GM04504 (cell line): ENCODE results near the gene ACER2.
A peak's percentile ranks its signal among the peaks of the same experiment; 100 is the strongest.
"Not testable (repeated sequence)": the region's sequence is repeated elsewhere in the genome, so short reads cannot be mapped to it uniquely, and the experiment has no call there.

ENCODE experiments used
- DNase-seq: peaks from one replicate; pipeline ENCODE4 v3.0.0-alpha.2; 2012; ENCODE audit warnings: low read depth

The ACER2 gene

GRCh38 chr9:19408693-19409400, at the start of gene ACER2:
ACER2 (plus strand) TSS chr9:19409009; CDS start chr9:19409085, 76 bp downstream.
- DNase-seq: peak; percentile 74

- no peak for DNase-seq
Observed at GRCh38 chr9:19369107-19369506, 39.7 kb upstream of the ACER2 start.

GRCh38 chr9:19371942-19372341, 36.9 kb upstream of the ACER2 start:
- DNase-seq: no peak

GRCh38 chr9:19372567-19372966, 36.2 kb upstream of the ACER2 start:
- DNase-seq: no peak

GRCh38 chr9:19373527-19373926, 35.3 kb upstream of the ACER2 start:
- no peak for DNase-seq

GRCh38 chr9:19375538-19375937, 33.3 kb upstream of the ACER2 start:
- no peak for DNase-seq

GRCh38 chr9:19376931-19377330, 31.9 kb upstream of the ACER2 start:
- no peak for DNase-seq

- DNase-seq: no peak
Observed at GRCh38 chr9:19378164-19378563, 30.6 kb upstream of the ACER2 start.

GRCh38 chr9:19378647-19379046, 30.2 kb upstream of the ACER2 start:
- DNase-seq: no peak

GRCh38 chr9:19379283-19379682, 29.5 kb upstream of the ACER2 start:
- no peak for DNase-seq

- DNase-seq: peak; percentile 15
Observed at GRCh38 chr9:19379697-19380046, 29.1 kb upstream of the ACER2 start.

- DNase-seq: no peak
Observed at GRCh38 chr9:19380826-19381075, 28.1 kb upstream of the ACER2 start.

GRCh38 chr9:19381656-19382055, 27.2 kb upstream of the ACER2 start:
- no peak for DNase-seq

- DNase-seq: not testable (repeated sequence)
Observed at GRCh38 chr9:19385212-19385611, 23.6 kb upstream of the ACER2 start.

- no peak for DNase-seq
Observed at GRCh38 chr9:19385786-19386501, 22.9 kb upstream of the ACER2 start.

- DNase-seq: no peak
Observed at GRCh38 chr9:19386502-19387044, 22.2 kb upstream of the ACER2 start.

GRCh38 chr9:19387317-19387716, 21.5 kb upstream of the ACER2 start:
- DNase-seq: no peak

- not testable (repeated sequence) for DNase-seq
Observed at GRCh38 chr9:19389539-19389938, 19.3 kb upstream of the ACER2 start.

- no peak for DNase-seq
Observed at GRCh38 chr9:19397845-19398244, 11.0 kb upstream of the ACER2 start.

GRCh38 chr9:19403231-19403630, 5.6 kb upstream of the ACER2 start:
- not testable (repeated sequence) for DNase-seq

GRCh38 chr9:19404283-19405075, 4.3 kb upstream of the ACER2 start:
- no peak for DNase-seq

GRCh38 chr9:19405771-19406170, 3.0 kb upstream of the ACER2 start:
- DNase-seq: no peak

- no peak for DNase-seq
Observed at GRCh38 chr9:19408316-19408692, 505 bp upstream of the ACER2 start.
